ENCODE results near the gene GPR135. TPM values are rescaled to one million over a fixed set of nuclear protein-coding genes. Genes with fewer than 3 reads are reported as not detected.

The GPR135 gene
- 0.70 to 1.0 TPM (median 1.0 TPM) in 5 replicates for total RNA-seq (2022; extraction: Qiagen RNA extraction; ENCODE audit: low read depth)

DNA sequence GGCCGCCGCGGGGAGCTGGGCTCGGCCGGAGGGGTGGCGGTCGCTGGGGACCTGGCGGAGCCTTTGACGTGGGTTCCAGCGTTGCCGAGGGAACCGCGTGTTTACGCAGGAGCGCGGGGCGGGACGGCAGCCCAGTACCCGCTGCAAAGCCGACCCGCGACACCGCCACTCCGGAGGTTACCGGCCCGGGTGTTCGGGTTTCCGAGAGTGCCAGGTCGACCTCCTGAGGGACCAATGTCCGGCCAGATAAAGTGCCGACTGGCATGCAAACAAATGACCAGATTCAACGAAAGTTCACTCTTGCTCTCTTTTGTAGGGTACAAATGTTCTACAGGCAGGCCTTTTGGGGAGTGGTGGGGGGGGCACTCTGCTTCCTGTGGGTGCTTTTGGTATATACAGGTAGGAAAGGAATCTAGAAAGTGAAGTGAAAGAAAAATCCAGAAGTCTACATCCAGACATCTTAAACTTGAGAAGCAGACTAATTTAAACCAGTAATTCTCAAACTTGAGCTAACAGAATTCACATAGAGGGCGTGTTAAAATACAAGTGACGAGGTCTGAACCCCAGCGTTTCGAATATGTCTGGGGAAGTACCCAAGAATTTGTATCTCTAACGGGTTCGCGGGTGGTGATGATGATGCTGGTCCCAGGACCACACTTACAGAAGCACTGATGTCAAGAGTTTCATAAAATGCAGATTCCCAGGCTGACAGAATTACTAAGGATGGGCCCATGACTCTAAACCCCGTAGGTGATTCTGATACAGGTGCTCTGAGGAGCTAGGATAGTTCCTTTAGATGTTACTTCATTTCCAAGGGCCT lies at the start of gene GPR135:
GPR135 (minus strand) TSS at position 65 of the 820 bp plus-strand sequence. CDS start 154 bp downstream, outside the sequence.

GRCh38 chr14:59483819-59484638 lies 18.8 kb upstream of the GPR135 start, which contains the start of the genes JKAMP and L3HYPDH:
TSS of gene JKAMP (plus strand) at chr14:59484517. CDS start at chr14:59484590, 73 bp downstream.
TSS of gene L3HYPDH (minus strand) at chr14:59484408. CDS start at chr14:59484316, 92 bp downstream.

Other genes starting within 250 kb of the GPR135 start
- 37.3 to 49.8 TPM (median 42.5 TPM) in 5 replicates for gene L3HYPDH, start 19.0 kb upstream of the GPR135 start, total RNA-seq (2022; extraction: Qiagen RNA extraction; ENCODE audit: low read depth)
- gene JKAMP, start 19.1 kb upstream of the GPR135 start, total RNA-seq (2022; extraction: Qiagen RNA extraction; ENCODE audit: low read depth): 54.5 to 85.9 TPM (median 71.6 TPM) in 5 replicates
- gene CCDC175, start 111.4 kb upstream of the GPR135 start, total RNA-seq (2022; extraction: Qiagen RNA extraction; ENCODE audit: low read depth): not detected in 5 replicates

All from A549 treated with ZK216348 at 1 μM for 4 hours (cell line).